Bronchial epithelial cell (primary cell): Measurements from ENCODE around the gene FAAP100. TPM values are rescaled to one million over a fixed set of nuclear protein-coding genes. Genes with fewer than 3 reads are reported as not detected.

Experiments used
- DNase-seq: peaks from one replicate; pipeline ENCODE4 v3.0.0-alpha.2; 2010; ENCODE audit warnings: low read depth
- FAIRE-seq: peaks from 2 replicates; lab custom pipeline; 2011; peaks lifted over from hg19 to GRCh38; lab: Jason Lieb, UNC
- H3K27me3 ChIP-seq: 2 replicates; pipeline ENCODE4 v1.5.1; 2011; ENCODE audit warnings: low read length; ENCODE audit not compliant: control insufficient read depth, insufficient read depth
- H3K36me3 ChIP-seq: 2 replicates; pipeline ENCODE4 v1.5.1; 2011; ENCODE audit warnings: low read length; ENCODE audit not compliant: control insufficient read depth, insufficient read depth
- H3K4me3 ChIP-seq: 2 replicates; pipeline ENCODE4 v1.5.1; 2011; ENCODE audit warnings: mild to moderate bottlenecking, low read depth, low read length, control low read depth
- CTCF ChIP-seq: IDR thresholded peaks from 2 replicates; pipeline ENCODE4 v1.5.1; 2011; ENCODE audit warnings: mild to moderate bottlenecking, moderate library complexity, low read length, control low read depth, inconsistent platforms; ENCODE audit not compliant: insufficient read depth, severe bottlenecking
- total RNA-seq: library from RNA; depleted of rRNA; stranded (reverse); fragments of >200 nt; gene quantifications from 2 replicates; pipeline ENCODE4 v1.2.1, GENCODE V29; 2014

FAAP100 gene
- total RNA-seq, 1 donor from 2014 or later: 10.5 TPM

DNA sequence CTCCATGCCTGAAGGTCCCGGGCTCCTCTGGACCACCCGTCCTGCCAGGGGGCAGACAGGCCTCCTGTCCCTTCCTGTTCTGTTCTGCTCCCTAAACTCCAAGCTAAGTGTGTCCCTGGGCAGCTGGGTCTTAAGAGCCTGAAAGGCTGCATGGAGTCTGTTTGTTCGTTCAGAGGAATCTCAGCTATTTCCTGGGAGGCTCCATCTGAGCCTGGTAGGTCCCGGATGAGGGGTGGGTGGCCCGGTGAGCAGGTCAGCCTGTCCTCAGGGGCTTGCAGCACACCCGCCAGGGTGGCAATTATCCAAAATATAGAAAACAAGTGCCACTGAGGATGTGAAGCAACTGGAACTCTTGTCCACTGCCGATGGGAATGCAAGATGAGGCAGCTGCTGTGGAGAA, 52.1 kb downstream of the FAAP100 start:
- FAIRE-seq: peak; percentile 66
- H3K4me3 ChIP-seq: no peak overlapping the region
- no peak for TF ChIP-seq CTCF
- no peaks in the 10 kb centered on the region for H3K36me3 ChIP-seq
- DNase-seq: no peak
- peaks cover 2% of the 10 kb centered on the region for H3K27me3 ChIP-seq

GRCh38 chr17:81499601-81499970, 52.6 kb downstream of the FAAP100 start:
- no peaks in the 10 kb centered on the region for H3K36me3 ChIP-seq
- peaks cover 2% of the 10 kb centered on the region for H3K27me3 ChIP-seq
- TF ChIP-seq CTCF: no peak
- no peak overlapping the region for H3K4me3 ChIP-seq
- DNase-seq (no peak), FAIRE-seq (no peak)

DNA sequence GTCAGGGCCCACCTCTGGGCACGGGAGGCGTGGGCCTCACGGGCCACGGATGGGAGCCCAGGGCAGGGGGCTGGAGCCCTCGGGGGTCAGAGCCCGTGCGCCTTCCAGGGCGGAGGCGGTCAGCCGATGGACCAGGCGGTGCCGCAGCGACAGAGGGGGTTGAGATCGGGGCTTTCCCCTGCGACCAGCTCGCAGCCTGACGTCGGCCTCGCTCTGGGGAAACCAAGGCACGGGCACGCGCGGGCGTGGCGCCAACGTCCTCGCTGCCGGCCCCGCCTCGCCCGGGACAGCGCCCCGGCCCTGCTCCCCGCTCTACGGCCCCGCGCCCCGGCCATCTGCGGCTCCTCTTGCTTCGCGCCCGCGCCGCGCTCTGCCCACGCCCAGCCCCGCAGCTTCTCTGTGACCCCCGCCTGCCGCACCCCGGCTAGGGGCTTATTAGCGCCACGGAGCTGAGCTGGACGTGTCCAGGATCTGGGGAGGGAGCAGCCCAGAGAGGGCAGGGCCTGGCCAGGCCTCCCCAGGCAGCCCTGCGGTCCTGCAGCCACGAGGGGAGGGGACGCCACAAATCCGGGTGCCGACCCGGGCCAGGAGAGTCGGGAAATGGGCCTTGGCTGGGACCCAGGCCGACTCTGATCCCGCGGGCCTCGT, 53.1 kb downstream of the FAAP100 start:
- no peak for FAIRE-seq
- DNase-seq: no peak
- Histone ChIP-seq H3K27me3 (peaks cover 2% of the 10 kb centered on the region), H3K36me3 (no peaks in the 10 kb centered on the region), H3K4me3 (no peak overlapping the region)
- TF ChIP-seq CTCF: no peak

DNA sequence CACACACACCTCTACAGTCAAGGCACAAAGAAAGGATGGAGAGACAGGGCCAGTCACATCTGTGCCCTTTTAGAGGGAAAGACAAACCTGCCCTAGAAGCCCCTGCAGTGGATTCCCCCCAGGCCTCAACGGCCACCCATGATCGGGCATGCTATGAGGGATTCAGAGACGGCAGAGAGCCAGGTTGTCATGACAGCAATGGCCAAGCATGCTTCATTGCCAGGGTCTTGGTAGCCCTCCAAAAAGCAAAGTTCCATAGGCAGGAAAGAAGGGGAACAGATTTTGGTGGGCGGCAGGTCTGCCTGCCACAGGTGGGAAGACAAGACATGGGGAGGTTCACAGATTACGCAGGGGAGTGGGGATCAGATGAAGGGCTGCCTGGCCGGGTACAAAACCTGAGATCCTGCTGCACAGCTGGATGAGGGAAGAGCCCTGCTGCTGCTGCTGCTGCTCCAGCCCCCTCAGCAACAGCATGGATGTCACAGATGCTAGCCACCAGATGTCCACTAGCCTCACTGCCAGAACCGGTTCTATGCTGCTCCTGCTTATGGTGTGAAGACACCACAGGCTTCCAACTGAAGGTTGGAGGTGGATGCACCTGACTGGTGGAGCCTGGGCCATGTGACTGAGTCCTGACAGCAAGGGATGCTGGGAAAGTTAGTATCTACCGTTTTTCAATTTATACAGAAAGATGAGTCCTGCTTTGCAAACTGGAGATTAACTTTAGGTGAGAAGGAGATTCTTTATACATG, 57.4 kb downstream of the FAAP100 start:
- no peak overlapping the region for H3K4me3 ChIP-seq
- DNase-seq: no peak
- no peak for TF ChIP-seq CTCF
- H3K27me3 ChIP-seq: peaks cover 9% of the 10 kb centered on the region
- no peak for FAIRE-seq
- no peaks in the 10 kb centered on the region for H3K36me3 ChIP-seq

DNA sequence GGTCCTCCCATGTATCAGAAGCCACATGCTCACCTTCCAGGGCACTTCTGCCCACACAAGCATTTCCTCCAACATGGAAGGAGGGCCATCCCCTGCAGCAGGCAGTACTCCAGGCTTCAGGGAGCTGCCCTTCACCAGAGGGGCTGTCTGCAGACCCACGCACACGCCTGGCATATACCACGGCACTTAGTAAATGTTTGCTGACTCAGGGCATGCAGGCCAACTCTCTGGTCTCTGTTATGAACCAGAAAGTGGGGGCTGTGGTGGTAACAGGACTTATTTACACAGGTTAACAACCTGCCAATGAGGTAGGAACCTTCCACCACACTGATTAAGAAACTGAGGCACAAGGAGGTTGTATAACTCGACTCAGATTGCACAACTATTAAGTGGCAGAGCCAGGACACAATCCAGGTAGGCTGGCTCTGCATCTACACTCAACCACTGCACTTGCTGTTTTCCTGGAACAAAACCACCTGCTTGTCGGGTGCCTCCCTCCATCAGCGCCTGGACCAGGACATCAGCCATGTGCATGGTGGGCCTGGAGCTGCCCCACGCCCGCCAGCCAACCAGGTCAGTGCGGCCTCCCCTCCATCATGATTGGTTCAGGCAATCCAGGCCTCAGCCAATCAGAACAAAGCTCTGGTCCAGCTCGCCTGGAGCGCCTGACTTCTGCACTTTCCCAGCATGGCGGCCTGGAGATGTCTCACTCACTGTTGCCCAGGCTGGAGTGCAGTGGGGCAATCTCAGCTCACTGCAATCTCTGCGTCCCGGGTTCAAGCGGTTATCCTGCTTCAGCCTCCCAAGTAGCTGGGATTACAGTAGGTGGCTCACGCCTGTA, 58.7 kb downstream of the FAAP100 start:
- TF ChIP-seq CTCF: no peak
- H3K4me3 ChIP-seq: no peak overlapping the region
- no peak for DNase-seq
- peaks cover 9% of the 10 kb centered on the region for H3K27me3 ChIP-seq
- FAIRE-seq: no peak
- no peaks in the 10 kb centered on the region for H3K36me3 ChIP-seq
